Panc1 (cell line): ENCODE results near the gene CREB1.

Experiments
- CTCF ChIP-seq: fragments of 450-650 bp; IDR thresholded peaks from 2 replicates; pipeline ENCODE4 v1.5.1; 2017; ENCODE audit warnings: mild to moderate bottlenecking
- POLR2AphosphoS5 ChIP-seq: IDR thresholded peaks from 2 replicates; pipeline ENCODE4 v1.6.1; 2012; ENCODE audit warnings: mild to moderate bottlenecking, low read depth, low read length, moderate library complexity
- REST ChIP-seq, 2 experiments: IDR thresholded peaks; 2 replicates each; pipeline ENCODE4 v1.6.1; 2011 to 2012; ENCODE audit warnings: low read depth in 2 of 2, control low read depth in 1 of 2, low read length in 1 of 2, mild to moderate bottlenecking in 1 of 2, moderate library complexity in 1 of 2; ENCODE audit not compliant: insufficient read depth in 1 of 2
- SIN3A ChIP-seq: IDR thresholded peaks from 2 replicates; pipeline ENCODE4 v1.6.1; 2012; ENCODE audit warnings: low read depth, mild to moderate bottlenecking, low read length, moderate library complexity, borderline replicate concordance; ENCODE audit not compliant: insufficient read depth

- TF ChIP-seq POLR2AphosphoS5 (no peak), CTCF (no peak), REST (IDR thresholded peaks at IDR 0.05; ENCODE audit: insufficient read depth in 1 of 2, low read depth in 2 of 2, low read length in 1 of 2) (no peak), SIN3A (no peak)
Measured at GRCh38 chr2:207546822-207547221, 17.1 kb downstream of the CREB1 start.
